GM11168 (cell line): ENCODE results near the gene GPR35.

ENCODE experiments used
- in situ Hi-C: fragments of 300-500 bp; cut with MboI; formaldehyde crosslinking; loops from one replicate; pipeline ENCODE4 v1.12.0; 2022; ENCODE audit warnings: low sequenced_read_pairs; ENCODE audit not compliant: unreplicated experiment

The GPR35 gene

GRCh38 chr2:240620149-240620731 is 5.0 kb upstream of the GPR35 start:
- in situ Hi-C loops = no loop called here

GRCh38 chr2:240620859-240621258 is 4.4 kb upstream of the GPR35 start:
- in situ Hi-C loops = no loop called here

GRCh38 chr2:240622060-240622411 is 3.2 kb upstream of the GPR35 start:
- in situ Hi-C loops = no loop called here

- in situ Hi-C loops = no loop called here
These were observed 2.6 kb upstream of the GPR35 start for GRCh38 chr2:240622531-240623235.

GRCh38 chr2:240623531-240624010 is 1.7 kb upstream of the GPR35 start:
- in situ Hi-C loops = no loop called here

GRCh38 chr2:240624011-240624949 is 1.0 kb upstream of the GPR35 start:
- in situ Hi-C loops = no loop called here

GRCh38 chr2:240626531-240627300 is 1.4 kb downstream of the GPR35 start:
- in situ Hi-C loops = no loop called here

GRCh38 chr2:240627736-240628506 is 2.6 kb downstream of the GPR35 start:
- in situ Hi-C loops = no loop called here

GRCh38 chr2:240628507-240628807 is 3.2 kb downstream of the GPR35 start:
- in situ Hi-C loops = no loop called here

- in situ Hi-C loops = no loop called here
These were observed 3.7 kb downstream of the GPR35 start for GRCh38 chr2:240628808-240629618.

GRCh38 chr2:240629619-240629967 is 4.3 kb downstream of the GPR35 start:
- in situ Hi-C loops = no loop called here

- in situ Hi-C loops = no loop called here
These were observed 4.9 kb downstream of the GPR35 start for GRCh38 chr2:240629968-240630770.

- in situ Hi-C loops = no loop called here
These were observed 5.7 kb downstream of the GPR35 start for GRCh38 chr2:240630771-240631547.

GRCh38 chr2:240631548-240632305 is 6.4 kb downstream of the GPR35 start:
- in situ Hi-C loops = no loop called here

GRCh38 chr2:240632306-240632721 is 7.0 kb downstream of the GPR35 start:
- in situ Hi-C loops = no loop called here

- in situ Hi-C loops = no loop called here
These were observed 10.1 kb downstream of the GPR35 start for GRCh38 chr2:240635121-240635997.
